ENCODE measurements around the gene FADS1. TPM values are rescaled to one million over a fixed set of nuclear protein-coding genes. Genes with fewer than 3 reads are reported as not detected.

The FADS1 gene
- total RNA-seq, 4 donors from 2014 or later, result 2.1 to 8.3 (median 7.1) TPM

- Histone ChIP-seq H3K27me3 (peaks cover 0 to 39% (median 3%) of the 10 kb centered on the region in 4 donors), H3K9me3 (no peaks in the 10 kb centered on the region), H3K4me3 (peak within 1 kb of the TSS; percentile 13 to 68 (median 52)), H3K27ac (peak within 1 kb of the TSS; percentile 52 to 85 (median 66)), H3K36me3 (no peaks in the 10 kb centered on the region), H3K4me1 (peaks cover 13 to 52% (median 21%) of the 10 kb centered on the region in 3 donors)
- intact Hi-C loops (cut with DNase I), result no loop called here
- peak; percentile 41 for DNase-seq
- TF ChIP-seq, protein P1, sequence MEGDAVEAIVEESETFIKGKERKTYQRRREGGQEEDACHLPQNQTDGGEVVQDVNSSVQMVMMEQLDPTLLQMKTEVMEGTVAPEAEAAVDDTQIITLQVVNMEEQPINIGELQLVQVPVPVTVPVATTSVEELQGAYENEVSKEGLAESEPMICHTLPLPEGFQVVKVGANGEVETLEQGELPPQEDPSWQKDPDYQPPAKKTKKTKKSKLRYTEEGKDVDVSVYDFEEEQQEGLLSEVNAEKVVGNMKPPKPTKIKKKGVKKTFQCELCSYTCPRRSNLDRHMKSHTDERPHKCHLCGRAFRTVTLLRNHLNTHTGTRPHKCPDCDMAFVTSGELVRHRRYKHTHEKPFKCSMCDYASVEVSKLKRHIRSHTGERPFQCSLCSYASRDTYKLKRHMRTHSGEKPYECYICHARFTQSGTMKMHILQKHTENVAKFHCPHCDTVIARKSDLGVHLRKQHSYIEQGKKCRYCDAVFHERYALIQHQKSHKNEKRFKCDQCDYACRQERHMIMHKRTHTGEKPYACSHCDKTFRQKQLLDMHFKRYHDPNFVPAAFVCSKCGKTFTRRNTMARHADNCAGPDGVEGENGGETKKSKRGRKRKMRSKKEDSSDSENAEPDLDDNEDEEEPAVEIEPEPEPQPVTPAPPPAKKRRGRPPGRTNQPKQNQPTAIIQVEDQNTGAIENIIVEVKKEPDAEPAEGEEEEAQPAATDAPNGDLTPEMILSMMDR (IDR thresholded peaks at IDR 0.05), result no peak
- peak in 1 of 4 donors; percentile 55 for TF ChIP-seq POLR2A (IDR thresholded peaks at IDR 0.05)
- WGBS, 2 donors, result 2 to 4% methylated on average over 28 to 37 of the region's 83 CpGs
Observed at GRCh38 chr11:61827571-61828378, 11.0 kb upstream of the FADS1 start, which contains the start of gene FADS2. TSS of gene FADS2 (plus strand) at chr11:61828300. CDS start at chr11:61828391, 91 bp downstream.

- H3K27me3 ChIP-seq, result peaks cover 0 to 35% (median 3%) of the 10 kb centered on the region in 4 donors
- no peaks in the 10 kb centered on the region for H3K9me3 ChIP-seq
- intact Hi-C loops (cut with DNase I), result no loop called here
- TF ChIP-seq, protein P1 (IDR thresholded peaks at IDR 0.05), result no peak
- no peak for TF ChIP-seq POLR2A (IDR thresholded peaks at IDR 0.05)
- H3K36me3 ChIP-seq, result no peaks in the 10 kb centered on the region
- 33 to 52% methylated on average over 16 to 22 of the region's 23 CpGs for WGBS, 2 donors
- H3K4me1 ChIP-seq, result peaks cover 13 to 52% (median 21%) of the 10 kb centered on the region in 3 donors
- peak overlapping the region; percentile 13 to 68 (median 52) for H3K4me3 ChIP-seq
- H3K27ac ChIP-seq, result peak overlapping the region; percentile 52 to 85 (median 66)
- no peak for DNase-seq
Observed at GRCh38 chr11:61826930-61827570, 10.2 kb upstream of the FADS1 start.

DNA sequence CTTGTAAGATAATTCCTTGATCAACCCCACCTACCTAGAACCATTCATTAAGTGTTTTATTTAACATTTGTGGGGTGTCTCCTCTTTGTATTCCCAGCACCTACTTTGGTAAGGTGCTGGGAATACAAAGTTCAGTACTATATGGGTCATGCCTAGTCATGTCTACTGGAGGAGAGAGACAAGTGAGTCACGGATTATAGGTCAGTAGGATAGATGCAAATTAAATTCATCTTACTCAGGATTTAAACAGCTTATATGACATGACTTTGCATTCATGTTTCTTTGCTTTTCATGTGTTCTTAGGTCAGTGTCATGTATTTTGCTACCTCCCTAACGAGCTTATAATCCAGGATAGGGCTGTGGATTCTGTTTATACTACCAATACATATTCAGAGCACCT lies 3.4 kb upstream of the FADS1 start:
- no peaks in the 10 kb centered on the region for H3K36me3 ChIP-seq
- no peak overlapping the region for H3K4me3 ChIP-seq
- peaks cover 15 to 51% (median 19%) of the 10 kb centered on the region in 3 donors for H3K4me1 ChIP-seq
- H3K27me3 ChIP-seq, result peaks cover 0 to 24% (median 3%) of the 10 kb centered on the region in 4 donors
- intact Hi-C loops (cut with DNase I), result no loop called here
- no peak for DNase-seq
- 36 to 49% methylated on average over 2 of the region's 2 CpGs for WGBS, 2 donors
- H3K27ac ChIP-seq, result peak overlapping the region; percentile 63 to 83 (median 77)
- no peaks in the 10 kb centered on the region for H3K9me3 ChIP-seq
- TF ChIP-seq, protein P1 (IDR thresholded peaks at IDR 0.05), result no peak
- no peak for TF ChIP-seq POLR2A (IDR thresholded peaks at IDR 0.05)

DNA sequence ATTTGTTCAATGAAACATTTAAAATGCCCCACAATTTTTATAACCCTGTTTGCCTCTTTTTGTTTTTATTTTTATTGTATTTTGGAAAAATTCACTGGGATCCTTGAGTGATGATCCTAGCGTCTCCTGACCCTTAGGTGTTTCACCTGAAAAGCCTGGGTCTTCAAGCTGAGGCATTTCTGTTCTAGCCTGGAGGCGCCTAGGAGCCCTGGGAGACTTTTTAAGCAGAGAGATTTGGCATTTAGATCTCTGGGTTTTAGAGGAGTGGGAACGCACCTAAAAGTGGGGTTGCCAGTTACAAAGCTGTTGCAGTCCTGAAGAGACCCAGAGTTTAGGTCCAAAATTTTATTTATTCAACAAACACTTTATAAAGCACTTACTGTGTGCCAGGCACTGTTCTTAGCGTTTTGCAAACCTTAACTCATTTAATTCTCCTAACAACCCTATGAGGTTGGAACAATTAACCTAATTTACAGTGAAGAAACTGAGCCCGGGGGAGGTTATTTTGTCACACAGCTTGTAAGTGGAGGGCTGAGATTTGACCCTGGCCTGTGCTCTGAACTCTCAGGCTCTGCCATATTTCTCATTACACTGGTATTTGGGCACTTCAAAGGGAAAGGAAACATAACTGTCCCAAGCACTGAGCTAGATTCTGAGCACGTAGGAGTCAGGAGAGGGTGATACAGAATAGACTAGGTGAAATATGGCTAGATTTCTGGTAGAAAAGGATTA lies 834 bp upstream of the FADS1 start:
- Histone ChIP-seq H3K27me3 (peaks cover 0 to 29% (median 3%) of the 10 kb centered on the region in 4 donors), H3K4me1 (peaks cover 22 to 66% (median 25%) of the 10 kb centered on the region in 3 donors), H3K4me3 (peak overlapping the region in 3 of 4 donors; percentile 57 to 83 (median 59)), H3K36me3 (peaks cover 0 to 3% (median 0%) of the 10 kb centered on the region in 3 donors), H3K27ac (peak overlapping the region; percentile 86 to 99 (median 92)), H3K9me3 (no peaks in the 10 kb centered on the region)
- no peak for TF ChIP-seq POLR2A (IDR thresholded peaks at IDR 0.05)
- TF ChIP-seq, protein P1 (IDR thresholded peaks at IDR 0.05), result no peak
- WGBS, 2 donors, result 76 to 81% methylated on average over 6 of the region's 6 CpGs
- no peak for DNase-seq
- intact Hi-C loops (cut with DNase I), result no loop called here

All from esophagus squamous epithelium (tissue), 5 donors.